NCI-H1105 treated with DMSO at 0.1 percent for 48 hours (cell line): Measurements from ENCODE around the gene LRFN3.
A peak's percentile ranks its signal among the peaks of the same experiment; 100 is the strongest.
"Not testable (repeated sequence)": the region's sequence is repeated elsewhere in the genome, so short reads cannot be mapped to it uniquely, and the experiment has no call there.

Experiments
- DNase-seq: peaks from one replicate; lab custom pipeline; 2025; lab: John Stamatoyannopoulos, UW

Gene LRFN3

DNA sequence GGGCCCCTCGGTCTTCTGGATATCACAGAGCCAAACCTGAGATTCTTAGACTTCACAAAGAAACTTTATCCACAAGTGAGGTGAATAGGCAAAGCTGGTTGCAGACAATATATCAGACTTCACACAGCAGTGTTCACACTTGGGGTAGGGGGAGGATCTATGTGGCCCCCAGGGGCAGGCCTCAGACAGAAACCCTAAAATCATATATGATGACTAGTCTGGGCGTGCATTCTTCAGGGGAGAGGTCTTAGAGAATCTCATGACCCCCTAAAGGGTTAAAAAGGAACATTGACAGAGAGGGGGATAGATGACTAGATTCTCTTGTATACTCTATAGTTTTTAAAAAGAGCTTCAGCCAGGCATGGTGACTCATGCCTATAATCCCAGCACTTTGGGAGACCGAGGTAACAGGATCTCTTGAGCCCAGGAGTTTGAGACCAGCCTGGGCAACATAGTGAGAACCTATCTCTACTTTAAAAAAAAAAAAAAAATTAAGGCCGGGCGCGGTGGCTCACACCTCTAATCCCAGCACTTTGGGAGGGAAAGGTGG lies 30.9 kb upstream of the LRFN3 start:
- no peak for DNase-seq

DNA sequence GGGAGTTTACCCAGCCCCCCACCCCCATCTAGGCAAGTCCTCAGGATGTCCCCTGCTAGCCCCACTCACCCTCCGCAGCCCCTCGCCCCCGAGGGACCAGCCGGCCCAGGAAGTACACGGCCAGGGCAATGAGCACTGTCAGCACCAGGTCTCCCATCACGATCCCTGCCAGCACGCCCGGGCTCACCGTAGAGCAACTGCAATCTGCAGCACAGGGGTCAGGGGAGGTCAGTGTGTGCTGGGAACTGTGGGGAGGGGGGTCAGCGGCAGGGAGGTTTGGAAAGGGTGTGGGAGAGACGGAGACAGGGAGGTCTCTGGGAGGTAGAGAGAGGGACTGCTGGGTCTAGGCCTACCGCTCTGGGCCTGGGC lies 28.8 kb upstream of the LRFN3 start:
- DNase-seq = no peak

DNA sequence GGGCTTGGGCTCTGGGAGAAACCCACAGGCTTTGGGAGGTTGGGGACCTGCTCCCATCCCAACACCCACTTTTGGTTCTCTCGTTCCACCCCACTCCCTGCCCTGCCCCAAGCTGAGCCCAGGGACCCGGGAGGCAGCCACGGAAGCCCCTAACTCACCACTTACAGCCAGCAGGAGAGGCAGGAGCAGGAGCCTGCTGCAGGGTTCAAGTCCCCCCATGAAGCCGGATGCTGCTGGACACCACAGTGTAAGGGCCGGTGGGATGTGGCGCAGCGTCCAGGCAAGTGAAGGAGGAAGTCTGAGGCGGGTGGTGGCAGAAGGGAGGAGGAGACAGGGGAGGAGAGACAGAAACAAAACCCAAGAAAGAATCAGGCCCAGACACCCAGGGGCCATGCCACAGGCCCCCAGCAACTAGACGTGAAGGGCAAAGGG lies 28.1 kb upstream of the LRFN3 start, which contains the start of gene TYROBP:
Gene TYROBP, minus strand, starts transcription at position 286 of the 432 bp plus-strand sequence. Its CDS starts 67 bp downstream, at position 219.
- no peak for DNase-seq

DNA sequence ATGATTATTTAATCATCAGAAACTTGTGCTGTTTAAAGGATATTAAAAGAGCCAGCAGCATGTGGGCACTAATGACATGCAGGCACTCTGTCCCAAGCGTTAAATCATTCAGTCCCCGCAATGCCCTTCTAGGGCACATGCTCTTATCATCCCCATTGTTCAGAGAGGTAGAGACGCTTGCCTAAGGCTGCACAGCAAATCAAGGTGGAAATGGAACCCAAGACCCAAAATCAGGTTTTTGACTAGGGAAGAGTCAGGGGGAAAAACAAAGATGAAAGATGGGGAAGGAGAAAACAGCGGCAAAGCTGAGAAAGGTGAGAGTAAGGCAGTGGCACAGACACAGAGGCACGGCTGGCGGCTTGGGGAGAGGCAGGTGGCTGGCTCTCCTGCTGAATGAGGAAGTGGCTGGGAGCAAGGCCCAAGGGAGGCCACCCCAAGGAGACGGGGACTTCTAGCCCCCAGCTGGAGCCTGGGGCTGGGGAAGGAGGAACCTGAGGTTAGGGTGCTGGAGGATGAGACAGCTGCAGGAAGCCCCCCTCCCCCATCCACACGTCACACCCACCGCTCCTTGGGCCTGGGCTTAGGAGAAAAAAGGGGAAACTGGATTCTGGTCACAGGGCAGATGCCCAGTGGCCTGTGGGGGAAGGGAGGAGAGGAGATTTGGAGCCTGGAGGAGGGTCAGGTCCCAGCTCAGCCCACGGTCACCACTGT lies 27.0 kb upstream of the LRFN3 start:
- no peak for DNase-seq

DNA sequence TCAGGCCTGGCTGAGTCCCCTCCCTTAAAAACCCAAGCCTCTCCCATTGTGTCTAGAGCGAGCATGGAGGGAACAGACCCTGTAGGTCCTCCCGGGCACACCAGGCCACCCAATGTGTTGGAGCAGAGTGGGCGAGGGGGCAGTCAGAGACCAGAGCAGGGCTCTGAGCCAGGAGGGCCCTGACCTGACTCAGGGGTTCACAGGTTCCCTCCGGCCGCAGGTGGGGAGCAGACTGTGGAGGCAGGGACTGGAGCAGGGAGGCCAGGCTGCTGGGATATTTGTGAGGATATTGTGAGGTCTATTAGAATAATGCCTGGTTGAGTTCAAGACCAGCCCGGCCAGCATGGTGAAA lies 26.5 kb upstream of the LRFN3 start:
- DNase-seq = no peak

DNA sequence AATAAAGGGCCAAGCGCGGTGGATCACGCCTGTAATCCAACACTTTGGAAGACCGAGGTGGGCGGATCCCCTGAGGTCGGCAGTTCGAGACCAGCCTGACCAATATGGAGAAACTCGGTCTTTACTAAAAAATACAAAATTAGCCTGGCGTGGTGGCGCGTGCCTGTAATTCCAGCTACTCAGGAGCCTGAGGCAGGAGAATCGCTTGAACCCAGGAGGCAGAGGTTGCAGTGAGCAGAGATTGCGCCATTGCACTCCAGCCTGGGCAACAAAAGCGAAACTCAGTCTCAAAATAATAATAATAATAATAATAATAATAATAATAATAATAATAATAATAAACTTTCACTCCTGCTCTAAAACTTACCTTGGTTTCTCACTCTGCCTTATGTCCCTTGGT lies 25.8 kb upstream of the LRFN3 start:
- DNase-seq = not testable (repeated sequence)

DNA sequence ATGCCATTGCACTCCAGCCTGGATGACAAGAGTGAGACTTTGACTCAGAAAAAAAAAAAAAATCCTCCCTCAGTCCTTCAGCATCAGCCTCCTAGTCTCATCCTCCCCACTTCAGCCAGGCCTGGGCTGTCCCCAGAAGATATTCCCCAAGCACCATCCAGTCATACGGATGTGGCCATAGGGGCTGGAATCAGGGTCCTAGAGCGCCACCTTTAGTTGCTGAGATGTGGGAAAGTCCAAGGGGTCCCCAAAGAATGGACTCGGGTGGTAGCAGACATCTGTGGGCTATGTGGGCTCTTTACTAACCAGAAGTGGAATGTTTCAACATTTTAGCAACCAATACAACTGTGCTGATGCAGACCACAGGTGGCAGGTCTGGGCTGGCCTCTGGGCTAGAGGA lies 25.0 kb upstream of the LRFN3 start:
- DNase-seq = no peak

DNA sequence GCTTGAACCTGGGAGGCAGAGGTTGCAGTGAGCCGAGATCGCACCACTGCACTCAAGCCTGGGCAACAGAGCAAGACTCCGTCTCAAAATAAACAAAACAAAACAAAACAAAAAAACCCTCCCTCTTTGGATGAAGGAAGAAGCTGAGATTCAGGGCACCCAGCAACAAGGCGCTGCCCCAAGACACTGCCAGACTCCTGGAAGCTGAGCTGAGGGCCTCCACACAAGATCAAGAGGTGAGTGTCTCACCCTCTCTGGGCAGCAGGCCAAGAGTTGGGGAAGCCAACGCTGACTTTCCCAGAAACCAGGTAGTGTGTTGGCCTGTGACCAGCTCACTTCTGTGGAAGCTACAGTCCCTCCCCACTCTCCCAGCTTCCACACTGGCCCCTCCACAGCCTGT lies 24.4 kb upstream of the LRFN3 start:
- peak; percentile 40 for DNase-seq

DNA sequence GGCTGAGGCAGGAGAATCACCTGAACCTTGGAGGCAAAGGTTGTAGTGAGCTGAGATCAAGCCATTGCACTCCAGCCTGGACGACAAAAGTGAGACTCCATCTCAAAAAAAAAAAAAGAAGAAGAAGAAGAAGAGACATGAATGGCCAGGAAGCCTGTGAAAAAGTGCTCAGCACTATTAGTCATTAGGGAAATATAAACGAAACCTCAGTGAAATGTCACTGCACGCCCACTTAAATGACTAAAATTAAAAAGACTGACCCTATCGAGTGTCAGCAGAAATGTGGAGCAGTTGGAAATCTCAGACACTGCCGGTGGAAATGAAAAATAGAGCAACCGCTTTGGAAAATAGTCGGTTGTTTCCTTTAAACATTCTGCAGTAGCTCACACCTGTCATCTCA lies 22.6 kb upstream of the LRFN3 start:
- DNase-seq = no peak

DNA sequence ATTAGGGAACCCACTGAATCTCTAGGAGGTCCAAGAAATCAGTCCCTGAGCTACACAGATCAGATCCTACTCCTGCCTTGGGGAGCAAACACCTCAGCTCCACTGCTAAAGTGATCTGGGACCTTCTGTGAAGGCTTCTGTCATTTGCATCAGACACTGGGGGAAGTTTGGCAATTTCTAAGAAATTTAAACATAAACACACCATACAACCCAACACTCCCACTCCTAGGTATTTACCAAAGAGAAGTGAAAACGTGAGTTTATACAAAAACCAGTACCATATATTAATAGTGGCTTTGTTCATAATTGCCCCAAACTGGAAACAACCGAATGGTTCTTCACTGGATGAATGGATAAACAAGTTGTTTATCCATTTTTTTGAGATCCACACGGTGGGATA lies 20.7 kb upstream of the LRFN3 start:
- DNase-seq = no peak

DNA sequence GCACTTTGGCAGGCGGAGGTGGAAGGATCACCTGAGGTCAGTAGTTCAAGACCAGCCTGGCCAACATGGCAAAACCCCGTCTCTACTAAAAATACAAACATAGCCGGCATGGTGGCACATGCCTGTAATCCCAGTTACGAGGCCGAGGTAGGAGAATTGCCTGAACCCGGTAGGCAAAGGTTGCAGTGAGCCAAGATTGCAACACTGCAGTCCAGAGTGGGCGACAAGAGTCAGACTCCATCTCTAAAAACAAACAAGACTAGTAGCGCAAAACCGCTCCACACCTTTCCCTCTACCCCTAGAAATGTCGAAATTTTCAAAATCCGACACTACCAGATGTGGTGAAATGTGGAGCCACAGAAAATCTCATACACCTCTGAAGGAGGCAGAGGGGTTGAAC lies 16.9 kb upstream of the LRFN3 start:
- DNase-seq = no peak

DNA sequence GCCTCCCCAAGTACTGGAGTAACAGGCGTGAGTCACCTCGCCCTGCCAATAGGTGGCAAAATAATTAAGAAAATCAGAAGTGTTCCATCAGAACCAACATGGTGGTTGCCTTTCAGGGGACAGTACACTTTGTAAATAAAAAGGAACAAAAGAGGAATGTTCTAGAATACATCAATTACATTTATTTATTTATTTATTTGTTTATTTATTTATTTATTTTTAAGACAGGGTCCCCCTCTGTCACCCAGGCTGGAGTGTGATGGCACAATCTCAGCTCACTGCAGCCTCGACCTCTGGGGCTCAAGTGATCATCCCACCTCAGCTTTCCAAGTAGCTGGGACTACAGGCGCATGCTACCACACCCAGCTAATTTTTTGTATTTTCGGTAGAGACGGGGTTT lies 15.2 kb upstream of the LRFN3 start:
- no peak for DNase-seq

DNA sequence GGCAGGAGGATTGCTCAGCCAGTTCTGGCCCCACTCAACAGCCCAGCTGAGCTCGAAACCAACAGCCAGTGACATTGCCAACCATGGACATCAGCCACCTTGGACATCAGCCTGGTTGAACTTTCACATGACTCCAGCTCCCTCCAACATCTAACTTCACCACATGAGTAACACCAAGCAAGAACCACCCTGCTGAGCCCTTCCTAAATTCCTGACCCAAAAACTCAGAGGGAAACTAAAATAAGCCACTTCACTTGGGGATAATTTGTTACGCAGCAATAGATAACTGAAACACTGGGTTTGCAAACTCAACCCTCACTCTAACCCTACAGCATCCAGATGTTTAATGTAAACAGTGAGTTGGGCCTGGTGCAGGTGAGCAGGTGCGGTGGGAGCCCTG lies 10.7 kb upstream of the LRFN3 start:
- DNase-seq = no peak

DNA sequence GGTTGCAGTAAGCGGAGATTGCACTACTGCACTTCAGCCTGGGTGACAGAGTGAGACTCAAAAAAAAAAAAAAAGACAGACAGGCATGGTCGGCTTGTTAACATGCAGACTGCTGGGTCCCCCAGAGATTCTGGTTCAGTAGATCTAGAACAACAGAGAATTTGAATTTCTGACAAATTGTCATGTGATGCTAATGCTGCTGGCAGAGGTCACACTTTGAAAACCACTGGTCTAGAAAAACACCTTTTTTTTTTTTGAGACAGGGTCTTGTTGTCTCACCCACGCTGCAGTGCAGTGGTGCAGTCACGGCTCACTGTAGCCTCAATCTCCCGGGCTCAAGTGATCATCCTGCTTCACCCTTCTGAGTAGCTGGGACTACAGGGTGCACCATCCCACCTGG lies 7.7 kb upstream of the LRFN3 start:
- no peak for DNase-seq

DNA sequence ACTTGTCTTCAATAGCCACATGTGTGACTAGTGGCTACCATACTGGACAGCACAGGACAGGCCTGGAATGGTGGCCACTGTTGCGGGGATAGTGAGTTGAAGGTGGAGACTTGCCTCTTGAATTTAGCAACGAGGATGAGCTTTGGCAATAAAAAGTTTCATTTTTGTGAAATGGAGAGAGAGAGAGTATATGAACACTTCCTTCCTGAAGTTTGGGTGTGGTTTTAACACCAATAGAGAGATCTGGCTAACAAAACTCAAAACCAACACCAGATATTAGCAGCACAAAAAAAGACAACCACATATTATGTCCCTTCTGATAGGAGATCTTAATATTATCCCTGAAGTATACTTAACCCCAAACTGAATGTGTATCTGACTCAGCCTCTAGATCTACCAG lies 6.3 kb upstream of the LRFN3 start:
- no peak for DNase-seq

DNA sequence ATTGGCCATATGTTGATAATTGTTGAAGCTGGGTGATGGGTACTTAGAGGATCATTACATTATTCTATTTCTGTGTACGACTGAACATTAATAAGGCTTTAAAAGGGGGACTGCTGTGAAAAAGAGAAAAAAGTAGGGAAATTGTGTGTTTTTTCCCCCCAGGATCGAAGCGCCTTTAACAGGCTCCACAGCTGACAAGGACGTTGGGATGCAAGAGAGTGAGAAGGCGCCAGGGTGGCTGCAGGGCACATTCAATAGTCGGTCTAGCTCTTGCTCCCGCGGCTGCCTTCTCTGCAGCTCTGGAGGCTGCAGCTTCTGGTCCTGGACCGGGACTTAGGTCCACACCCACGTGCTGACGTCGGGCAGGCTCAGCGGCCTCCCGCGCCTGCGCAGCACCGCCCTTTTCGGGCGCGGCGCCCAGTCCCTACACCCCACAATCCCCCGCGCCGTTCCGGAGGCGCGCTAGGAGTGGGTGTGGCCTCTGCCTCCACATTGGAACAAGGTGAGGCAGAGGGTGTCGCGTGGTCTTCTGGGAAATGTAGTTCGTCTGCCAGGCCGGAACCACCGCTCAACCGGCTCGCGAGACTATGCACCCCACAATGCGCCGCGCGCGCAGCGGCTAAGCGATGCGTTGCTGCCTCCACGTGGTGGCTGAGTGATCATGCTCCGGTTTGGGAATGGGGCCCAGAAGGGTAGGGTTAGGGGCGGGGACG lies 4.9 kb upstream of the LRFN3 start:
- peak; percentile 99 for DNase-seq

DNA sequence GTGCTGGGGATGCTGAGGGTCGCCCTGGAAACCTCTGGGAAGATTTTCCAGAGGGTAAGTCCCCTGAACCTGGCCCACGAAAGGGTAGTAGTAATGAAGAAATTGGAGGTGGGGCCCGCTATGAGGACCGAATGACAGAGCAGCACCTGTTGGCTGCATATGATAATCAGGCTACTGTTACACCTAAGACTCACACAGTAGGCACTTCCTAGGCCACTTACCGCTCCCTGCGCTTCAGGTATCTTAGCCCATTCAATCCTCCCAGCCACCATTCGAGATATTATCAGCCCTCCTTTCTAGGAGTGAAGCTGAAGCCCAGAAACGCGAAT lies 4.3 kb upstream of the LRFN3 start:
- no peak for DNase-seq

DNA sequence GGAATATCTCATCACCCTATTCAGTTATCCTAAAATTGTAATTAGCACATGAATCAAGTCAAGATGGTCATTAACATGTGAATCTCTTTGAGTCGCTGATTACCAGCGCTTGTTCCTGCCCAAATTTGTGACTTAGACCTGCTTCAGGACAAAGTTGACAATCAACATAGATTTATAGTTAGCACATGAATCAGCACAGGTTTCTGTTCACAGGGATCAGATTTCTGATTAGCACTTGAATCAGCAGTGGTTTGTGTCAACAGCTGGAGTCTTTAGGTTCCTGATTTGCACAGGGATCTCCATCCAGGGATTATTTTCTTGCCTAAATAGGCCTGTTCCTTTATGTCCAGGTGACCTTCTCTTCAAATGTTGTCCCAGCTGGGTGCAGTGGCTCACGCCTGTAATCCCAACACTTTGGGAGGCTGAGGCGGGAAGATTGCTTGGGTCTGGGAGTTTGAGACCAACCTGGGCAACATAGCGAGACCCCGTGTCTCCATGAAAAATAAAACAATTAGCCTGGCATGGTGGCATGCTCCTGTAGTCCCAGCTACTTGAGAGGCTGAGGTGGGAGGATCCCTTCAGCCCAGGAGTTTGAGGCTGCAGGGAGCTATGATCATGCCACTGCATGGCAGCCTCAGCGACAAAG lies 3.8 kb upstream of the LRFN3 start:
- DNase-seq = no peak

DNA sequence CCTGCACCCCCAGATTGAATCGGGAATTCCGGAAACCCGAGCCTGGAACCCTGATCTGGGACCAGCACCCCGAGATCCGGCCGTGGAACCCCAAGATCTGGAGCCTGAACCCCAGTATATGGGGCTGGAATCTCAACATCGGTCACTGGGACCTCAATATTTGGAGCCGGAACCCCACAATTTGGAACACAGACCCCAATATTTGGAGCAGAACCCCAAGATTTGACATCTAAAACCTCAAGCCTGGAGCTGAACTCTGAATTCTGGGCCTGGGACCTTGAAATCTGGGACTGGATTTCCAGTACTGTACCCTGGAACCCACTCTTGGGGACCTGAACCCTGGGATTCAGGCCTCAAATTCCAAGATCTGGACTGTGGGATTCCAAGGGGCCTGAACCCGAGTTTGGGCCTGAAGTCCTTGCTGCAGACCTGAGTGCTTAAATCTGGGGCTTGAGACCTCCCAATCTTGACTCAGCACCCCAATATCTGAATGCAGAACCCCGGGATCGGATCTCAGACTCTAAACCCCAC lies 629 bp downstream of the LRFN3 start:
- no peak for DNase-seq

DNA sequence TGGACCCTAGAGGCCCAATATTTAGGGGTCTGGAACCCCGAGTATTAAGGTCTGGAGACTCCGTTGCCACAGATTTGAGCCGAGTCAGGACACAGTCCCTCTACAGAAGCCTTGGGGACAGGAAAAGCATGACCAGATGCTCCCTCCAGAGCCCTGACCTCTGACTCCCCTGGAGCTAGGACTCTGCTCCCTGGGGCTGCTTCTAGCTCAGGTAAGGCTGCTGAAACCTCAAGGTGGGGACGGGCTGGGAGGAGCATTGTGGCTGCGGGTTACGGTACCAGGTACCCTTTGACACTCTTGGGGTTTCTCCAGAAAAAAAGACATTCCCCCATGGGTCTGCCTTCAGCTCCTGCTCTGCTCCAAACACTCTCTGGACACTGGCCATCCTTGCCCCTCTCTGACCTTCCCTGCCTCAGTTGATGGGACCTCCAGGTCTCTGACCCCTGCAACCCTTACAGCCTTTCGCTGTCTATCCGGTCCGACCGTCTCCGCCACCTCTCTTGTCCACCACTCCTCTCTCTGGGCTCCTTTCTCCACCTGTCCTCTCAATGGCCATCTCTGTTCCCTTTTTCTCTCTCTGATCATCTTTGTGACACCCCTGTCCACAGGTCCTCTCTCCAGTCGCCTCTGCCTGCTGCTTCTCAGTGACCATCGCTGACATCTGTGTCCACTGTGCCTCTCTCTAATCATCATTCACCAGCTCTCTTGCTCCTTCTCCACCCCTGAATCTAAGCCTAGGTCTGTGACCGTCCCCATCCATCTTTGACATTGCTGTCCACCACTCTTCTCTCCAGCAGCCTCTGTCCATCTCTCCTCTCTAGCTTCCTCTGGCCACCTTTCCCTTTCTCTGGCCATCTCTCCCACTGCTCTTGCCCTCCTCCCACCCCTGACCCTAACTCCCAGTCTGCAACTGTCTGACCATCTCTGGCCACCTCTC lies 1.4 kb downstream of the LRFN3 start:
- no peak for DNase-seq

DNA sequence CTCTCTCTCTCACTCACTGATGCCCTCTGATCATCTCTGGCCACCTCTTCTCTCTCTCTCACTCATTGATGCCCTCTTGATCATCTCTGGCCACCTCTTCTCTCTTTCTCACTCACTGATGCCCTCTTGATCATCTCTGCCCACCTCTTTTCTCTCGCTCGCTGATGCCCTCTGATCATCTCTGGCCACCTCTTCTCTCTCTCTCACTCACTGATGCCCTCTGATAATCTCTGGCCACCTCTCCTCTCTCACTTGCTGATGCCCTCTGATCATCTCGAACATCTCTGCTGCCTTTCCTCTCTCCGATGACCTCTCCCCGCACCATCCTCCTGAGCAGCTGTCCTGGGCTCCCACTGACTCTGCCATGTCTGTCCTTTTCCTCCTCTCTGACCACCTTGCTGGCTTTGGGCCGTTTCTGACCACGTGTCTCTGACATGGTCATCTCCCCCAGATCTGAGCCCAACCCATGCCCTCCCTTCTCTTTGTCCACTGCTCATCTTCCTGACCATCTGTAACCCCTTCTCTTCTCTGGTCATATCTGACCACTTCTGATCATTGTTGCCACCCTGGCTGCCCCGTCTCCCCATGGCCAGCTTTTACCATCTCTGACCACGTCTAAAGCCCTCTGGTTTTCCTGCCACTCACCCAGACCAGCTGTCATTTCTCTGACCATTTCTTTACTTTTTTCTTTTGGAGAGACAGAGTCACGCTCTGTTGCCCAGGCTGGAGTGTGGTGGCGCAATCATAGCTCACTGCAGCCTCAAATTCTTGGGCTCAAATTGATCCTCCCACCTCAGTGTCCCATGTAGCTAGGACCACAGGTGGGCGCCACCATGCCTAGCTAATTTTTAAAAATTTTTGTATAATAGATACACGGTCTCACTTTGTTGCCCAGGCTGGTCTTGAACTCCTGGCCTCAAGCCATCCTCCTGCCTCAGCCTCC lies 2.4 kb downstream of the LRFN3 start:
- no peak for DNase-seq
